NCI-H82 (cell line): ENCODE measurements around the gene COA6.

Experiments
- DNase-seq: peaks from one replicate; lab custom pipeline; 2025; lab: John Stamatoyannopoulos, UW

The COA6 gene, protein sequence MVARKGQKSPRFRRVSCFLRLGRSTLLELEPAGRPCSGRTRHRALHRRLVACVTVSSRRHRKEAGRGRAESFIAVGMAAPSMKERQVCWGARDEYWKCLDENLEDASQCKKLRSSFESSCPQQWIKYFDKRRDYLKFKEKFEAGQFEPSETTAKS

DNA sequence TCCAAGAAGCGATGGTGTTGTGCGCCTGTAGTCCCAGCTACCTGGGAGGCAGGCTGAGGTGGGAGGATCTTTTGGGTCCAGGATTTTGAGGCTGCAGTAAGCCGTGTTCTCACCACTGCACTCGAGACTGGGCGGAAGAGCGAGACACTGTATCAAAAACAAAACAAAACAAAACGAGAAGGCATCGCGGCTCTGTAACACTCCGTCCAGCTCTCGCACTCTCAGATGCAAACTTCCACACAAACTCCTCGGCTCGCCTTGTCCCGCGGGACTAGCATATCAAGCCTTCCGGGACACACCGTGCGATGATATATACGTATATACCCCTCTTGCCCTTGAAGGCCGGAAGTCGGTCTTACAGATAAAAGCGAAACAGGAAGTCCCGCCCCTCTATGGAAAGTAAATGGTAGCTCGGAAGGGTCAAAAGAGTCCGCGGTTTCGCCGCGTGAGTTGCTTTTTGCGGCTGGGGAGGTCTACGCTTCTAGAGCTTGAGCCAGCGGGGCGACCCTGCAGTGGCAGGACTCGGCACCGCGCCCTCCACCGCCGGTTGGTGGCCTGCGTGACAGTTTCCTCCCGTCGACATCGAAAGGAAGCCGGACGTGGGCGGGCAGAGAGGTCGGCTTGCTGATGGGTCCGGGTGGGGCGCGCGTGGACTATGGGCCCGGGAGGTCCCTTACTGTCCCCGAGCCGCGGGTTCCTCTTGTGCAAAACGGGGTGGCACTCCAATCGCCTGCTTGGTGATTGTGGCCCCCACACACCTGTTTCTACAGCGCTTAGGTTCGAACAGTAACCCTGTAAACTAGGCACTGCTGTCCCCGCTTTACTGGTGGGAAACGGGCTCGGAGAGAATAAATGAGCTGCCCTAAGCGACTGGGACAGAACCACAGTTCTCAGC lies at the start of gene COA6:
COA6 (plus strand) TSS at position 393 of the 895 bp plus-strand sequence; CDS start at position 404, 11 bp downstream.
- DNase-seq: peak; percentile 100

DNA sequence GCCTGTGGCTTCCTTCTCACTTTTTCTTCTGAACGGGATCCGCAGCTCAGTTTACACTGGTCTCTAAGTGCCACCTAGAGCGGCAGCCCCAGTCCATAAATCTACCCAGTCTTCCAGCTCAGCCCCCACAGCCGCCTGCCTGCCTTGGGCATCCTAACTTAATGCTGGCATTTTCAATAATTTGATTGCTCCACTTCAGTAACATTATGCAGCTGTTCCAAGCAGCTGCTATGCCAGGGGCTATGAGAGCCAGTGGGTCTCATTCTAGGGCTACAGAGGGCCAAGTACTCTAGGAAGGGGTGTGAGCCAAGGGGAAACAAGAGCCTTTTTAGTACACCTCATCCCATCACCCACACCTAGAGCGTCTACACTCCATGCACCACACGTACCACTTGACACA lies 48.4 kb upstream of the COA6 start:
- DNase-seq: no peak

DNA sequence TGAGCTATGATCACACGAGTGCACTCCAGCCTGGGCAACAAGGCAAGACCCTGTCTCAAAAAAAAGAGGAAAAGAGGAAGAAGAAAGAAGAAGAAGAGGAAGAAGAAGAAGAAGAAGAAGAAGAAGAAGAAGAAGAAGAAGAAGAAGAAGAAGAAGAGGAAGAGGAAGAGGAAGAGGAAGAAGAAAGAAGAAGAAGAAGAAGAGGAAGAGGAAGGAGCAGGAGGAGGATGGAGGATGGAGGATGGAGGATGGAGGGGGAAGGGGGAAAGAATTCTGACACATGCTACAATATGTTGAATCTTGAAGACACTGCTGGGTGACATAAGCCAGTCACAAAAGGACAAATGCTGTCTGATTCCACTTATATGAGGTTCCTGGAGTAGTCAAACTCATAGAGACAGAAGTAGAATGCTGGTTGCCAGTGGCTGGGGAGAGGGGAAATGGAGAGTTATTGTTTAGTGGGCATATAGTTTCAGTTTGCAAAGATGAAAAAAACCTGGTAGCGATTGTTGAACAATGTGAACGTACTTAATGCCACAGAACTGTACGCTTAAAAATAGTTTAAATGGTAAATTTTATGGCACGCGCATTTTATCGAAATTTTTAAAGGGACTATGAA lies 47.3 kb upstream of the COA6 start:
- no peak for DNase-seq

DNA sequence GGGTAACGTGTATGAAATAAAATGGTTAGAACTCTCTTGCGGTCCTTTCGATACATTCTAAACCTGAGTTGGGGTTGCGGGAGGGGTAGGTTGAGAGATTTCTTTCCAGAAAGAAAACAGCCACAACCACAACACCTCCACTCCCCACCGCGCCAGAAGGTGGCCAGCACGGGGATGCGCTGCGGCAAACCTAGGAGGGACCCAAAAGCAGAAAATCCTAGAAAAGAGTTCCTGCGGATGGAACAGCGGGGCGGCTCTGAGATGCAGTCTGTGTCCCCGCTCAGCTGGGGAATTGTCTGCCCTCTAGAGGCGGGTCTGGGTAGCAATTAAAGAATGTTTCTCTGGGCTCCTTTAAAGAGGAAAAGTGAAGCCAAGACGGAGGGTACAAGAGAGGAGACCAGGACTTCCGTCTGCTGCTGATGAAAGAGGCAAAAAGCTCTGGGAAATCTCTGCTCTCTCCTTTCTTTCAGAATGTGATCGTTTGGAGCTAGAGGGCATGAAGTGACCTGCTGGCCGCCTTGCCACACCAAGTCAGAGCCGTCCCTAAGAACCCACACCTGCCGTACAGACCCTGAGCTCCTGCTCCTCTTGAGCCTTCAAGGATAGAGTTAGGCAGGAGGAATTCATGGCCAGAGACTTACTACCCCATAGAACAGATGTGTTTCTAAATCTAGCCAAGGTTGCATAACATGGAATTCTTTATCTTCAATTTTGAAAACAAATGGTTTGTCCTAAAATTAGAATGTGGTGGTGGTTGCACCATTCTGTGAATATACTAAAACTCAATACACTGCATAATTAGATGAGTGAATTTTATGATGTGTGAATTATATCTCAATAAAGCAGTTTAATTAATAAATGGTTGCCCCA lies 46.5 kb upstream of the COA6 start:
- peak; percentile 82 for DNase-seq

DNA sequence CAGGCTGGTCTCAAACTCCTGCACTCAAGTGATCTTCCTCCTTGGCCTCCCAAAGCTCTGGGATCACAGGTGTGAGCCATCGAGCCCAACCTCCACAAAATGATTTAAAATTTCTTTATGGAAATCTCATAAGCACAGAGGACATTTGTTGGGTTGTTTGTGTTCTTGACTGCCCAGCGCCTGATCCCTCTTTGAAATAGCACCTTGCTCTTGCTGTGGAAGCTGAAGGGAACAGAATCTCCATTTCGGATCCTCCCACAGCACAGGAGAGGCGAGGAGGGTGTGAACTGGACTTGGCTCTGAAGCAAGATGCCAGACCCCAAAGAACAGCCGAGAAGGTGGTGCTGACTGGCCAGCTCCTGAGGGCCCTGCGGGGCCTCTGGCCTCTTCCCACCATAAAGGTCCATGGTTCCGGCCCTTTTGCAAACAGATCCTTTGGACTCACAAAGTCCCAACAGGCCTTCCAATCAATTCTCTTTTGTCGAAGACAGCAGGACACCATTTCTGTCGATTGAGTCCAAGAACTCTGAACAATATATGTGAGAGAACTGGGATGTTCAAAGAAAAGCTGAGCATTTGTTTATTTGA lies 45.6 kb upstream of the COA6 start:
- DNase-seq: no peak

DNA sequence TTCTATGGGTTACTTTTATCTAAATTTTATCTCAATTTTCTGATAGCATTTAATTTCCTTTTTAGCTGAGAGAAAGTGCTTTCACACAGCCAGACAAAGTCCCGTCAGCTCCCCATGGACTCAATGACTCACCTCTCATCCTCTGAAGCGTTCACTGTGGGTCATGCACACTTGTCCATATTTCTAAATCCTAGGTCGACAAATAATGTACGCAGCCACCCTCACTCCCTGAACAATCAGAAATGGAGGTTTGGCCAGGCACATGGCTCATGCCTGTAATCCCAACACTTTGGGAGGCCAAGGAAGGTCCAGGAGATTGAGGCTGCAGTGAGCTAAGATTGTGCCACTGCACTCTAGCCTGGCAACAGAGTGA lies 42.4 kb upstream of the COA6 start:
- DNase-seq: no peak

DNA sequence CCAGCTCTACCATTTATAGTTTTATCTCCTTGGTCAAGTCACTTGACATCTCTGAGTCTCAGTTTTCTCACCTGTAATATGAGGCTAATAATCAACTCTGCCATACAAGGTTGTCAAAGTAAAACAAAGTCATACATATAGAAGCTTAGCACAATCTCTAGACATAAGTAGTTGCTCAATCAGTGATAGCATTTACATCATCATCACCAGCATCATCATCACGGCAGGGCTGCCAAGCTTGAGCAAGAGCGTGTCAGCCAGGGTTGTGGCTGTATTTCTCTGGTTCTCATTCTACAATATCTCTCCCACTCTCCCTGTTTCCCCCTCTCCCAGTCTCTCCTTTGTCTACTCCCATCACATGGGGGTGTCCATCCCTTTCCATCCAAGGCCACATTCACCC lies 41.7 kb upstream of the COA6 start:
- no peak for DNase-seq

DNA sequence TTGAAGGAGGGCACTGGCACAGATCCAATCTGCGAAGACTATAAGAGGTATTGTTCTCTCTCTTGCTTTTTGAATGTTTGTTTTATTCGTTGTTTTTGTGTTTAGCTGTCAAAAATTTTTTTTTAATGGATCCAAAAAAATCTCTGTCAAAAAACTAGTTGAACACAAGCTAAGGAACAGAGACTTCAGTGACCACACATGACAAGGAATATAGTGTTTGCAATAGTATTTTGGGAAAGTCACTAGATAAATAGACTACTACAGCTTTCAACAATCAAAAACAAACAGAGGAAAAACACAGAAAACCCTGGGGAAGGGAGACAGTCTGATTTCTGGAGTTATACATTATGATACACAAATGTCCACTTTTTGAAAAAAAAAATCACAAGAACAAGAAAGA lies 36.9 kb upstream of the COA6 start:
- no peak for DNase-seq

DNA sequence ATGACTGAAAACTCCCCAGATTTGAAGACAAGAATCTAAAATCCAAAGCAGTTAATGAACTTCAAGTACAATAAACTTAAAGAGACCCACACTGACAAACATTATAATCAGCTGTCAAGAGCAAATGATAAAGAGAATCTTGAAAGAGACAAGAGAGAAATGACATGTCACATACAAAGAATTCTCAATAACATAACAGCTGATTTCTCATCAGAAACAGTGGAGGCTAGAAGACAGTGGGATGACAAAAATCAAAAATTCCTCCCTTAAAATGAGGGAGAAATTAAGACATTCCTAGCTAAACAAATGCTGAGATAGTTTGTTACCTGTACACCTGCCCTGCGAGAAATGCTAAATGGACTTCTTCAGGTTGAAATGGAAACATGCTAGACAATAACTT lies 36.0 kb upstream of the COA6 start:
- no peak for DNase-seq

DNA sequence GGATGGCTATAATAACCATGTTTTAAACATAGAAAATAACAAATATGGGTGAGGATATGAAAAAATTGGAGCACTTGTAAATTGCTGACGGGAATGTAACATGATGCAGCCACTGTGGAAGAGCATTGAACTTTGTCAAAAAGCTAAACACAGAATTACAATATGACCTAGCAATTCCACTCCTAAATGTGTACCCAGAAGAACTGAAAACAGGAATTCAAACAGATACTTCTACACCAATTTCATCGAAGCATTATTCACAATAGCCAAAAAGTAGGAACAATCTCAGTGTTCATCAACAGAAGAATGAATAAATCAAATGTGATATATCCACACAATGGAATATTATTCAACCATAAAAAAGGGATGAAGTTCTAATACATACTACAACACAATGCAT lies 32.7 kb upstream of the COA6 start:
- no peak for DNase-seq

DNA sequence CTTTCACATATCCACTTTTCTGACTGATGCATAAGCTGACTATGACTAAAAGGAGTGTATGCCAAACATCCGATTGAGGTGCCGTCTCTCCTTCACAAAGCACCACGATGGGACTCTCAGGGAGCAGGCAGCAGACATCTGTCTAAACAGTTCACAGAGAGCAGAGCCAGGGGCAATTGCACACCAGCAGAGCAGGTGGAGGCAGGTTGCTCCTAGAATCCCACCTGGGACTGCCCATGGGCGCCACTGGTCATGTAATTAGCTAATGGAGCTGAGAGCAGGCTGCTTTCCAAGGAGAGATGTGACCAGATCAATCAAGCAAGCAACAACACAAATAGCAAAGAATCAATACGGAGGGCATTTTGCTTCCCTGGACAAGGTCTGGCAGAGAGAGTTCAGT lies 30.5 kb upstream of the COA6 start:
- no peak for DNase-seq

DNA sequence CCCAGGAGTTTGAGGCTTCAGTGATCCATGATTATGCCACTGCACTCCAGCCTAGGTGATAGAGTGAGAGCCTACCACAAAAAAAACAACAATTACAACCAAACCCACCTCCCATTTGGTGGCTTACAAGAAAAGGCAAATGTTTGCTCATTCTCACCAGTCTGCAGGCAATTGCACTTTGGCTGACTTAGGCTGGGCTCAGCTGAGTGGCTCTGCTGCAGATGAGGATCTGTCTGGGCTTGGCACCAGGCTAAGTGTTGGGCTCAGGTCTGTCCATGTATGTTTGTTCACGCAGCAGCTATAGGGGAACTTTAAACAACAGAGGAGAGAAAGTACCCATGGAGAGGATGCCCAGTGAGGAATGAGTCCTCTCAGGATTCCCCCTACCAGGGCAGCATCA lies 28.0 kb upstream of the COA6 start:
- no peak for DNase-seq

DNA sequence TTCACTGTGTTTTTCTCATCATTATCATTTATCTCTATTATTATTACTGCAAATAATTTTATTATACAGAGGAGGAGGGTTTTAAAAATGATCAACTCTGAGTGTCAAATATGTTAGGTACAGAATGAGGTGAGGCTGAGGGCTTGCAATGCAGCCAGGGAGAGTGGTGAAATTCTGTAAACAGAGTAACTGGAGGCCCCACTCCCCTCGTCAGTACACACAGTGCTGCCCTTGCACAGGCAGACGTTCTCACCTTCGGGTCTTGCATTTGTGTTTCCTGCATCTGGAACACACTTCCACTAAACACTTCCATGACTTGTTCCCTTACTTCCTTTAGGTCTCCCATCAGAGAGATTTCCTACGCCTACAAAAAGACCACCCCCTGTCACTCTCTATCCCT lies 24.3 kb upstream of the COA6 start:
- DNase-seq: no peak

DNA sequence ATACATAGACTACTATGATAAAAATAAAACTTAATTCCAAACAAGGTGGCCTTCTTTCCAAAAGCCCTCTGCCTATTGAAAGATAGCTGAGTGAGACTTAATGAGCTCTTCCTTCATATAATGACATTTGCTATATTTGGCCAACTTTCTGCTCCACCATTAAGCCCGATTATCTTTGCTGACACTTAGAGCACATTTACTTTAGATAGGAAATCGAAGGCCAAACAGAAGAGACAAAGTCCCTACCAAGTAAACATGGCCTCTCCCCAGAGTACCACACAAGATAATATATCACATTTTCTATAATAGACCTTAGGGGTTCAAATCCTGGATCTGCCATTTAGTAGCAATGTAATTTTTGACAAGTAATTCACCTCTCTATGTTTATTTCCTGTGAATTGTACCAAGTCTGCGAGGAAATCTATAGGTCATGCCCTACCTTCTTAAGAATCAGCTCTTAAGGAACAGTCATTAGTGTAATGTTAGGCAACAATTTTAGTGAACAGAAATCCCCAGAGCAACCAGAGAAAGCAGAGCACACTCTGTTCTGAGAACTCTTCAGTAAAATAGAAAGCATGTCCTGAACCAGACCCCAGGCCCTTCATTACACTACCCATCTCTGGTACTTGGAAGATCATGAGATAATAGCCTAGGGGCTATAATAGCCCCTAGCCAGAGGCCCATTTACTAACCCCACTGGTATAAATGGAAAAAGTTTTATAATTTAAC lies 17.3 kb upstream of the COA6 start:
- DNase-seq: no peak

DNA sequence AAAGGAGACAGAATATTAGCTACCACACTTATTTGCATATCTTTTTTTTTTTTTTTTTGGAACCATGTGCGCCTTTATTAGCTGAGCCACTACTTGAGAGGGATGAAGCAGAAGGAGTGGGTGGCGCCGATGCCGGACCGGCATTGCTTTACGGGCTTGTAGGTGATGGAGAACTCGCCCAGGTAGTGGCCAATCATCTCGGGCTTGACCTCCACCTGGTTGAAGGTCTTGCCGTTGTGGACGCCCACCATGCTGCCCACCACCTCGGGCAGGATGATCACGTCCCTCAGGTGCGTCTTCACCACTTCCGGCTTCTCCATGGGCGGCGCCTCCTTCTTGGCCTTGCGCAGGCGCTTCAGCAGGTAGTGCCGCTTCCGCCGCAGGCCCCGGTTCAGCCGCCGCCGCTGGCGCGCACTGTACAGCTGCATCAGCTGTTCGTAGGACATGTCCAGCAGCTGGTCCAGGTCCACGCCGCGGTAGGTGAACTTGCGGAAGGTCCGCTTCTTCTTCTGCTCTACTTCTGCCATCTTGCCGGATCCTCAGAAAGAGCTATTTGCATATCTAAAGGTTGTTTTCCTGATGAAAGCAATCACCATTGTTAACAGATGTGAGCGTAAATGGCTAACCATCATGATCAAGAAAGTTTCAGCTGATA lies 16.5 kb upstream of the COA6 start:
- DNase-seq: peak; percentile 64

DNA sequence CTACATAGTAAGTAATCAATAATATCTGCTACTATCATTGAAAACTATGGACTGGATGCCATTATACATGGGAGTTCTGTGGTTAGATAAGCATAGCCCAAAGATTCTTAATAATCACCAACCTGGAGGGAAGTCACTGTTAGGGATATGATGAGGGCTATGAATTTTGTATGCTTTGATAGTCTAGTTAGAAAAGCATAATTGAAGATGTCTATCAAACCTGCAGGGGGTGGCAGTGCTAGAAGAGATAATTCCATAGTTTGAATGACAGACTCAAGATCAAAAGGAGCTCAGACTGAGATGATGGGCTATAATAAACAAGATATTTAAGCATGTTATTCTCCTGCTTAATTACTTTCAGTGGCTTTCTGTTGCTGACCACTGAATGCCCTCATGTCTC lies 15.4 kb upstream of the COA6 start:
- no peak for DNase-seq

DNA sequence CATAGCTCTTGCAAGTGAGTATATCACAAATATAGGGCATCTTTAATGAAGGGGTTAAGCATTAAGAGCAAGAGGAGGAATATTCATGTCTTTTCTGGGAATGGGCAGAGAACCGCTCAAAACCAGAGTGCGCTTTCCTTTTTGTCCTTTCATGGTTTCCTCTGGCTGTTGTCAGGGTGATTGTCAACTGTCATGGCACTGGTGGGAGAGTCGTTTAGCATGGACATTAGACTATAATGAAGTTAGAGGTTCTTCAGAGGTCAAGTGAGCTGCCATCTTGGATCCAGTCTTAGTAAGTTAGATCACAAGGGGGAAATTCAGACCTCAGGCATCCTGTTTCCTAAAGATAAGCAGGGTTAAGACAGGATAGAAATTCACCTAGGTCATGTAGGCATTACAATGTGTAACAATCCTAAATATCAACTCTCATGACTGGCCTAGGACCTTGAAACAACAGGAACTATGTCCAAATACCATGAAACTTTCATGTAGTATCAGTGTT lies 12.1 kb upstream of the COA6 start:
- DNase-seq: no peak

DNA sequence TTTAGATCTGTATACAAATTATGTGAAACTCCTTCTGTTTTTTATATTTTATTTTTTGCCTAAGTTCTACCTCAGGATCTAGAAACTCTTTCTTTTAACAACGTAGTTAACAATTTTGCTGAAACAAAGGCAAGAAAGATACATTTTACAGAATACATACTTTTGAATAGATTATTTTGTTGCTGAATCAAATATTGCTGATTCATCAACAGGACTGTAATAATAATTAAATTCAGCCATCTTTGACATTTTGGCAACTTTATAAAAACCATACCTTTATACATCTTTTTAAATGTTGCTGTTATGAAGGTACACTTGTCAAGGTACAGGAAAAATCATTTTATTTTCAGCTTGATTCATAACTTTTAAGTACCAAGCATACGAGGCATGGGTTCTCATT lies 10.7 kb upstream of the COA6 start:
- DNase-seq: no peak

DNA sequence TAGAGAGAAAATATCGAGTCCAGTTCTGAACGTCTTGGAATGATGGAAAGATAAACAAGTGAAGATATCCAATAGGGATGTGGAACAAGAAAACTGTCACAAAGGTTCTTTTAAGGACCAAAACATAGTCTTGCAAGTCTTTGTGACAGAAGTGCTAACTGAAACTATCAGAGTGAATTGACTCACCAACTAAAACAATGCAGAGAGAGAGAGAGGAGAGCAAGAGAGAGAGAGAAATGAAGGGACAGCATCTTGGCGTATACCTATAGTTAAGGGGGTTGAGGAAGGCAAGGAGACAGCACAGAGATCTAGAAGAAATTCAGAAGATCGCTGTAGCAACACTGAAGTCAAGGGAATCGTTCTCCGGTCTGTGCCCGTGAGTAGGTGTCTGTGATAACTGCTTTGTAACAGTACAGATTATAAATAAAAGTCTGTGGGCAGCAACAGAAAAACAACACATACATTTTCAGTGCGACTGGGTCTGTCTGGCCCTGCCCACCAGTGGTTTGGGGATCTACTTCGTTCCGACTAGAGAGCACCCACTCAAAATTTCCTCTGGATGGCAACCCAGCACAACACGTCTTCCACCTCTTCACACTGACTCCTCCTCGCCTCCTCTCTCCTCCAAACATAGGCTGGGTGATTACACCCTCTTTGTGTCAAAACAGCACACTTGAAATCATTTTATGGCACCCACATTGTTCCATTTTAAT lies 4.8 kb upstream of the COA6 start:
- no peak for DNase-seq

DNA sequence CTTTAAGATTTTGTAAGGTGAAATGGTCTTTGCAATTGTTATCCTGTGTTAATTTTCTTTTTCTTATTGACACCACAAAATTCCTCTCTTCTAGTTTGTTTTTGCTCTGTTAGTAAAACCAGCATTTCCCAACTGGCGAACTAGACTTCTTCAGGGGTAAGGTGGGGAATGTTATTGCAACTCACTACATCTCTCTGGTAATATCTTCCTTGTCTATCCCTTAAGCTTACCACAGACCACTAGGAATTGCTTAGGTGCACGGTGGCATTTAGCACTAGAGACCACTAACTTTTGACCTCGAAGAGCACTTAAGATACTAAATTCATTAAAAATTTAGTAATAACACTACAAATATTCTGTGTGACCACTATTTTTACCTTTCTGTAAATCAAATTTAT lies 4.2 kb upstream of the COA6 start:
- DNase-seq: no peak
